HG03457 (cell line): ENCODE measurements around the gene DAAM2.

ENCODE experiments used
- ATAC-seq: cut with Tn5 transposase; IDR thresholded peaks from one replicate; pipeline ENCODE4 v1.9.1; 2021; ENCODE audit warnings: moderate number of reproducible peaks; ENCODE audit not compliant: unreplicated experiment

The DAAM2 gene

GRCh38 chr6:39816747-39817146 is 24.6 kb downstream of the DAAM2 start:
- ATAC-seq, result no peak

- ATAC-seq, result no peak
Measured at GRCh38 chr6:39818695-39819094, 26.5 kb downstream of the DAAM2 start.

- ATAC-seq, result no peak
Measured at GRCh38 chr6:39819228-39819627, 27.1 kb downstream of the DAAM2 start.

- no peak for ATAC-seq
Measured at GRCh38 chr6:39819676-39820075, 27.5 kb downstream of the DAAM2 start.

DNA sequence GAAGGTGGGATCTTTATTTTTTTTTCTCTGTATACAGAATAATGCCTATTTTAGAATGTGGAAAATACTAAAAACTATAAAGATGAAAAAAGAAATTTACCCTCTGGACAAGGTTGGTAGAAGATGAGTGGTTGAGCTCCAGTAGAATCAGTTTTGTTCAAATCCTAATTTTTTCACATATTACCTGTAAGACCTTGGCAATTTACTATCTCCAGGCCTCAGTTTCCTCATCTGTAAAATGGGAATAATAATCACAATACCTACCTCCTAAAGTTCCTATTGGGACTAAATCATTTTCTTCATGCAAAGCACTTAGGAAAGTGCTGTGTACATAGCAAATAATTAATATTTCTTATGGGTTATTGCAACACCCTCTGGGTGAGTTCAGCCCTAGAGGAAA is 28.4 kb downstream of the DAAM2 start:
- no peak for ATAC-seq

- no peak for ATAC-seq
Measured at GRCh38 chr6:39821046-39821740, 29.0 kb downstream of the DAAM2 start.

- ATAC-seq, result no peak
Measured at GRCh38 chr6:39821742-39822532, 29.8 kb downstream of the DAAM2 start.

DNA sequence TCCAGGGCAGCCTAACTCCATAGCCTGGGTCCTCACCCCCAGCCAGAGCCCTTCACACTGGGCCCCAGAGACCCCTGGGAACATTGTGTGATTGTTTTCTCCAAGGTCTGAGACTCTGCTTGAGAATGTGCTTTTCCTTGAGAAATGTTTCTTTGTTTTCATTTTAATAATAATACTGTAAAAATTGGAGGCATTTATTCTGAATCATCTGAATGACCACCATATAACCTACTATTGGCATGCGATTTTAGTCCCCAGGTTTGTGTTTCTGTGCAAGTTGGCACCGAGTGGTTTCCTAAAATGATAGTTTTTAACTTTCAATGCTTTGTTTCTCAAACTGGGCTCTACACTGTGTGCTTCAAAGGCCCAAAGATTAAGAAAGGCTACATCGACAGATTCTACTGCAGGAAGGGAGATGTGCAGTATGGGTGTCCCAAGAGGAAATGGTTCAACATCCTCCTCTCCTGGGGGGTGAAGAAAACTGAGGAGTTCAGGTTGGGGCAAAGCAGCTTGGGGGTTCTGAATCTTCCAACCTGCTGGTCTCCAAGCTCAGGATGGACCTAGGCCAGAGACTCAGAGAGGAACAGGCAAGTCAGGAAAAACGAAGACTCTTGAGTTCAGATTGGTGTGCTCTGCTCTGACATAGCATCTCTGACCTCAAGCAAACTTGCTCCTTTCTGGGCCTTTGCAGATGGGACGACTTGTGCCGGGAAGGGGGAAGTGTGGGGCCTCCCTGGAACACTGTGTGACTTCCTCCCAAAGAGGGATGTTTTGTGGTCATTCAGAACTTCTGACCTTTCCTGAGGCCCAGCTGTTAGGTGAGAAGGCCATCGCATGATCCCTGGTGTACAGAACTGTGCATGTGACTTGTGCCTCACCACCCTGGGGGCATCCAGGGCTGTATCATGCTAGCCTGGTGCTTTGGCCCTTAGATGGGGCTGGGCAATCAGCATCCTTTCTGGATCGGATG is 31.0 kb downstream of the DAAM2 start:
- no peak for ATAC-seq

DNA sequence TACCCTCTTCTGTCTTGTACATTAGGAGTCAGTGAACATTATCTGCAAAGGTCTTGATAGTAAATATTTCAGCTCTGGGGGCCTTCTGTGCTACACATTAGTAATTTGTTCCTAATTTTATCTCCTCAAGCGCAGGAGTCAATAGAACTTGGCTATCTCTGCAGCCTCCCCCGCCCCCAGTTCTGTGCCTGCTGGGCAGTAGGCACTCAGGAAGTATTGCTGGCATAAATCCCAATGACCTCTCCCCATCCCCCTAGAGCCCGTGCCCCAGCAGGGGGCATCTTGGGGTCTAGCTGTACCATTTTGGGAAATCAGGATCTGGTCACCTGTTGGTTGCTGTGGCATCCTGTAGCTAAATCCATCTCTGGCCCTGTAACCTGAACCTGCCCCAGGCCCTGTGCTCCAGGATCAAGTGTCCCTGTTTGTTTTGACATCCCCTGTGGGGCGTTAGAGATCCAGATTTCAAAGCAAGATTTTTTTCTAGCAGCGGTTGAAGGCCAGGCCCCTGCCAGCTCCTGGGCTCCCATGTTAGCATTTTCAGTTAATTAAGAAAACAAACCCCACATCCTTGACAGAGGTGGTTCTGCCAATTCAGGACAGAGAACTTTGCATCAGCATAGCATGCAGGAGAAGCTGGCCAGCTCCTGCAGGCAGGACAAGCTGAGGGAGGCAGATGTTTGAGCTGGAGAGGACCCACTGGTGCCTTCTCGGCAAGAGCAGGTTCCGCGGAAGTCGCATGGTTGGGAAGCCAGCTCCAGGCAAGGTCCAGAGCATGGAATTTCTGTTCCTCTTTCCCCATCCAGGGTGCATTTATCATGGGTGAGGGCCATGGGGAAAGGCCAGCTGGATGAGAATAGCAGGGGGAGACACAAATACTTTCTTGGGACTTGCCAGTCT is 32.1 kb downstream of the DAAM2 start:
- ATAC-seq, result no peak

- ATAC-seq, result no peak
Measured at GRCh38 chr6:39829331-39829730, 37.2 kb downstream of the DAAM2 start.

GRCh38 chr6:39830444-39830843 is 38.3 kb downstream of the DAAM2 start:
- ATAC-seq, result no peak

DNA sequence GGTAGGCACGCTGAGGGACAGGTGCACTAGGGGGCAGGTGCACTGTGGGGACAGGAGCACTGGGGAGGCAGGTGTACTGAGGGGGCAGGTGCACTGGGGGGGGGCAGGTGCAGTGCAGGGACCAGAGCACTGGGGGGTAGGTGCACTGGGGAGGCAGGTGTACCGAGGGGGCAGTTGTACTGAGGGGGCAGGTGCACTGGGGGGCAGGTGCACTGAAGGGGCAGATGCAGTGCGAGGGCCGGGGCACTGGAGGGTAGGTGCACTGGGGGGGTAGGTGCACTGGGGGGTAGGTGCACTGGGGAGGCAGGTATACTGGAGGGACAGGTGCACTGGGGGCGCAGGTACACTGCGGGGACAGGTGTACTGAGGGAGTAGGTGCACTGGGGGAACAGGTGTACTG is 39.5 kb downstream of the DAAM2 start:
- ATAC-seq, result no peak

- no peak for ATAC-seq
Measured at GRCh38 chr6:39834278-39834677, 42.1 kb downstream of the DAAM2 start.

DNA sequence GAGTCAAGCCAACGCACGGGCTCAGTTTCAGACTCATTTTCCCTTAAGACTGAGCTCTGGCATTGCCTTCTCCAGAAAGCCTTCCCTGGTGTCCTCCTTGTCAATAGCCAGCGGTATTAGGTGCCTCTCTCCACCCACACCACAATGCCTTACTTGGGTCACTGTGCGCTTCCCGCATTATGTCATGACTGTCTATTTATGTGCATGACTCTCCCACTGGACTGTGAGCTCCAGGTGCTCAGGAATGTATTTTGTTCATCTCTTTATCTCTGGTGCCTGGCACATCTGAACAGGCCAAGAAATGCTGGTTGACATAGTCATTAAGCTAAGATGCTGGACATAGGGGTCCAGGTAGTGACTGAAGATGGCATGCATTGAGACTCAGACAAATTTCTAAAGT is 42.7 kb downstream of the DAAM2 start:
- no peak for ATAC-seq

- ATAC-seq, result no peak
Measured at GRCh38 chr6:39835821-39836295, 43.7 kb downstream of the DAAM2 start.

GRCh38 chr6:39836606-39837005 is 44.4 kb downstream of the DAAM2 start:
- no peak for ATAC-seq

GRCh38 chr6:39839445-39839844 is 47.3 kb downstream of the DAAM2 start:
- ATAC-seq, result no peak

DNA sequence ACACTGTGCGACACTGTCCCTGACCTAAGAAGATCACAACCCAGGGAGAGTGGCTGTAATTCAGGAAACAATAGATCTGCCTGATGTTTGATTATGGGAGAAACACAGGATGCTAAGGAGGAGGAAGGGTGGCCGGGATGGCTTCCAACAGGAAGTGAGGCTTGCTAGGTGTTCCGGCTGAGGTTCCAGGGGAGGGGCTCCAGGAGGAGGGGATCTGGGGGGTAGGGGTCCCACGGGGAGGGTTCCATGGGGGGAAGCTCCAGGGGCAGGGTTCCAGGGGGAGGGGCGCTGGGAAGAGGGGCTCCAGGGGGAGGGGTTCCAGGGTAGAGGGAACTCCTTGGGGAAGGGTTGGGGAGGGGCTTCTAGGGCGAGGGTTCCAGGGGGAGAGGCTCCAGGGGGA is 48.6 kb downstream of the DAAM2 start:
- no peak for ATAC-seq

GRCh38 chr6:39841291-39841690 is 49.1 kb downstream of the DAAM2 start:
- no peak for ATAC-seq

GRCh38 chr6:39841923-39842322 is 49.7 kb downstream of the DAAM2 start:
- no peak for ATAC-seq
